ENCODE results near the gene ELMO1.
A peak's percentile ranks its signal among the peaks of the same experiment; 100 is the strongest.

ELMO1 gene

GRCh38 chr7:36949711-36950600 lies 498.7 kb downstream of the ELMO1 start:
- TF ChIP-seq ZFX (IDR thresholded peaks at IDR 0.05; ENCODE audit: borderline replicate concordance): no peak
- no peak for TF ChIP-seq CTCF (IDR thresholded peaks at IDR 0.05)
- no peak overlapping the region for H3K27ac ChIP-seq

DNA sequence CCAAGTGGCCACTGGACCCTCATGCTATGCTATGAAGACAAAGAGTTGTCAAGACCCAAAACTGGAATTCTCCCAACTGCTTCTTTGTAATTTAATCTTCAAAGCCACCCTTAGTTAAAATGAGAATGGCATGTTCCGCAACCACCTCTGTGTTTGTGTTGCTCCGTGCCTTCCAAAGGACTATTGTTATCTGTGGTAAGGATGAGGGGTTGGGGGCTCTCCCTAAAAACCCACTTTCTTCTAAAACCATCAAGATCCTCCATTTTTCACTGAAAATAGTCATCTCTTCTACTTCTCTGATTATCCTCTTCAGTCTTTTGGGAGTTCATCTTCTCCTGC lies 502.3 kb downstream of the ELMO1 start:
- H3K27ac ChIP-seq: peak overlapping the region; percentile 80
- TF ChIP-seq CTCF (IDR thresholded peaks at IDR 0.05) (no peak), ZFX (IDR thresholded peaks at IDR 0.05; ENCODE audit: borderline replicate concordance) (no peak)

- H3K27ac ChIP-seq: peak overlapping the region; percentile 80
Measured at GRCh38 chr7:36945612-36946400, 502.9 kb downstream of the ELMO1 start.

GRCh38 chr7:36944838-36945237 lies 503.8 kb downstream of the ELMO1 start:
- TF ChIP-seq CTCF (IDR thresholded peaks at IDR 0.05) (no peak), ZFX (IDR thresholded peaks at IDR 0.05; ENCODE audit: borderline replicate concordance) (no peak)
- H3K27ac ChIP-seq: 0 out of 2 replicates have a peak overlapping the region, but pooled peaks have one; percentile 80

More at GRCh38 chr7:36945612-36946400, 502.9 kb downstream of the ELMO1 start:
- TF ChIP-seq ZFX (IDR thresholded peaks at IDR 0.05; ENCODE audit: borderline replicate concordance): no peak
- TF ChIP-seq CTCF (IDR thresholded peaks at IDR 0.05): no peak

GRCh38 chr7:36943591-36944435 lies 504.9 kb downstream of the ELMO1 start:
- TF ChIP-seq CTCF (IDR thresholded peaks at IDR 0.05): no peak
- no peak for TF ChIP-seq ZFX (IDR thresholded peaks at IDR 0.05; ENCODE audit: borderline replicate concordance)
- H3K27ac ChIP-seq: no peak overlapping the region

- TF ChIP-seq ZFX (IDR thresholded peaks at IDR 0.05; ENCODE audit: borderline replicate concordance) (no peak), CTCF (IDR thresholded peaks at IDR 0.05) (no peak)
- no peak overlapping the region for H3K27ac ChIP-seq
Measured at GRCh38 chr7:36942955-36943354, 505.7 kb downstream of the ELMO1 start.

Measured in 22Rv1 (cell line).